Transverse colon (tissue), 4 donors: ENCODE measurements around the gene SLC4A8. TPM values are rescaled to one million over a fixed set of nuclear protein-coding genes. Genes with fewer than 3 reads are reported as not detected.

ENCODE experiments used
- DNase-seq: peaks from one replicate; pipeline ENCODE4 v3.0.0-alpha.2; 2019
- H3K27ac ChIP-seq, 4 donors: fragments of 200-600 bp; sonication (generic); 2 replicates each; pipeline ENCODE4 v1.5.1; 2016 to 2018; ENCODE audit warnings: inconsistent platforms in 4 of 4
- H3K27me3 ChIP-seq: fragments of 200-600 bp; sonication (generic); 2 replicates; pipeline ENCODE4 v1.5.1; 2017; ENCODE audit warnings: inconsistent platforms
- H3K36me3 ChIP-seq, 4 donors: fragments of 200-600 bp; sonication (generic); 2 replicates each; pipeline ENCODE4 v1.5.1; 2017 to 2019; ENCODE audit warnings: inconsistent platforms in 4 of 4
- H3K4me1 ChIP-seq, 4 donors: fragments of 200-600 bp; sonication (generic); 2 replicates each; pipeline ENCODE4 v1.5.1; 2017 to 2020; ENCODE audit warnings: inconsistent platforms in 4 of 4
- H3K4me3 ChIP-seq, 4 donors: fragments of 200-600 bp; sonication (generic); 1 replicate in 1 of 4; 2 replicates in 3 of 4; pipeline versions ENCODE4 v1.5.1 to v1.6.1; 2017 to 2019; ENCODE audit warnings: inconsistent platforms in 4 of 4
- H3K9me3 ChIP-seq, 2 donors: fragments of 200-600 bp; sonication (generic); 2 replicates each; pipeline ENCODE4 v1.5.1; 2017 to 2019; ENCODE audit warnings: inconsistent platforms in 2 of 2
- EP300 ChIP-seq: sonication (generic); formaldehyde crosslinking; IDR thresholded peaks from one replicate; pipeline ENCODE4 v1.6.1; 2017; ENCODE audit warnings: antibody characterized with exemption, low read depth
- POLR2A ChIP-seq: fragments of 450-650 bp; IDR thresholded peaks from one replicate; pipeline ENCODE4 v1.6.1; 2016; ENCODE audit warnings: antibody characterized with exemption, mild to moderate bottlenecking, moderate library complexity
- POLR2AphosphoS5 ChIP-seq, 3 donors: sonication (generic); formaldehyde crosslinking; IDR thresholded peaks; one replicate each; pipeline ENCODE4 v1.6.1; 2016; ENCODE audit warnings: antibody characterized with exemption in 3 of 3
- WGBS, 2 donors: methylation state at CpG; one replicate each; pipeline ENCODE4 v1.1.5; 2018; ENCODE audit warnings: low coverage in 1 of 2; 5-methylcytosine and 5-hydroxymethylcytosine counted together
- in situ Hi-C, 4 donors: fragments of 200-750 bp; cut with MboI; loops; one replicate each; pipeline versions ENCODE4 v1.15.0 to v1.15.1; 2017; ENCODE audit warnings: low sequenced_read_pairs in 3 of 4, low pct_ligation_motif_present in 1 of 4, low pct_unique_long_range_greater_than_20kb in 1 of 4
- intact Hi-C: fragments of 100-400 bp; cut with DNase I; formaldehyde crosslinking; loops from one replicate; pipeline ENCODE4 v1.15.1; 2023; ENCODE audit warnings: low total_unique reads
- total RNA-seq, 4 donors: library from RNA; depleted of rRNA; stranded (reverse); fragments of >200 nt; gene quantifications; one replicate each; pipeline ENCODE4 v1.1.0, GENCODE V29; 2016
- TF ChIP-seq, protein P1 (sequence below), 5 experiments: fragments of 200-600 bp in 3 of 5; fragments of 450-650 bp in 2 of 5; sonication (generic) in 3 of 5; IDR thresholded peaks; 1 replicate in 2 of 5; 2 replicates in 3 of 5; pipeline ENCODE4 v1.5.1; 2016 to 2017; ENCODE audit warnings: antibody characterized with exemption in 5 of 5, inconsistent platforms in 3 of 5, mild to moderate bottlenecking in 2 of 5, moderate library complexity in 1 of 5

The SLC4A8 gene
- total RNA-seq, 4 donors from 2014 or later, result 0.64 to 2.2 (median 1.1) TPM; not detected in 1

DNA sequence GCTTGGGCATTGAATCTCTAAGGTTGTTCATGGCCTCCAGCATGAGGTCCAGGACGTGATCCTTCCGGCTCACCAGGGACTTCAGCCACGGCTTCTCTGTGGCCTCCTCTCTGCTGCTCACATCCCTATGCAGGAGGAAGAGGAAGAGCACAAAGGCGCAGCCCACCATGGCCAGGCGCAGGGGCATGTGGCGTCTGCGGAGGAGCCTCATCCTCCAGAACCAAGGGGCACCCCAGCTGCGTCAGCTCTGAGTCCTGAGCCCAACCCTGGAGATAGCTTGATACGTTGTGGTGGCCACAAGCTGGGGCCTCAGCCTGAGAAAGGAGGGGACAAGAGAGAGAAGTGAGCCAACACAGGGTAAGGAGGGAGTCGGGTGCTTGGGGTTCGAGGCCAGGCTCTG is 45.1 kb upstream of the SLC4A8 start:
- in situ Hi-C loops, result no loop called here
- TF ChIP-seq POLR2A, result no peak
- no peak for TF ChIP-seq POLR2AphosphoS5 (IDR thresholded peaks at IDR 0.05)
- no peak for TF ChIP-seq EP300
- TF ChIP-seq, protein P1, sequence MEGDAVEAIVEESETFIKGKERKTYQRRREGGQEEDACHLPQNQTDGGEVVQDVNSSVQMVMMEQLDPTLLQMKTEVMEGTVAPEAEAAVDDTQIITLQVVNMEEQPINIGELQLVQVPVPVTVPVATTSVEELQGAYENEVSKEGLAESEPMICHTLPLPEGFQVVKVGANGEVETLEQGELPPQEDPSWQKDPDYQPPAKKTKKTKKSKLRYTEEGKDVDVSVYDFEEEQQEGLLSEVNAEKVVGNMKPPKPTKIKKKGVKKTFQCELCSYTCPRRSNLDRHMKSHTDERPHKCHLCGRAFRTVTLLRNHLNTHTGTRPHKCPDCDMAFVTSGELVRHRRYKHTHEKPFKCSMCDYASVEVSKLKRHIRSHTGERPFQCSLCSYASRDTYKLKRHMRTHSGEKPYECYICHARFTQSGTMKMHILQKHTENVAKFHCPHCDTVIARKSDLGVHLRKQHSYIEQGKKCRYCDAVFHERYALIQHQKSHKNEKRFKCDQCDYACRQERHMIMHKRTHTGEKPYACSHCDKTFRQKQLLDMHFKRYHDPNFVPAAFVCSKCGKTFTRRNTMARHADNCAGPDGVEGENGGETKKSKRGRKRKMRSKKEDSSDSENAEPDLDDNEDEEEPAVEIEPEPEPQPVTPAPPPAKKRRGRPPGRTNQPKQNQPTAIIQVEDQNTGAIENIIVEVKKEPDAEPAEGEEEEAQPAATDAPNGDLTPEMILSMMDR (IDR thresholded peaks at IDR 0.05), result no peak
- H3K27me3 ChIP-seq, result no peaks in the 10 kb centered on the region
- H3K36me3 ChIP-seq, result no peaks in the 10 kb centered on the region
- no peaks in the 10 kb centered on the region for H3K4me1 ChIP-seq
- 94 to 100% methylated on average over 1 to 10 of the region's 11 CpGs for WGBS, 2 donors
- H3K9me3 ChIP-seq, result no peaks in the 10 kb centered on the region
- H3K27ac ChIP-seq, result no peak overlapping the region
- intact Hi-C loops, result no loop called here
- no peak for DNase-seq
- no peak overlapping the region for H3K4me3 ChIP-seq

DNA sequence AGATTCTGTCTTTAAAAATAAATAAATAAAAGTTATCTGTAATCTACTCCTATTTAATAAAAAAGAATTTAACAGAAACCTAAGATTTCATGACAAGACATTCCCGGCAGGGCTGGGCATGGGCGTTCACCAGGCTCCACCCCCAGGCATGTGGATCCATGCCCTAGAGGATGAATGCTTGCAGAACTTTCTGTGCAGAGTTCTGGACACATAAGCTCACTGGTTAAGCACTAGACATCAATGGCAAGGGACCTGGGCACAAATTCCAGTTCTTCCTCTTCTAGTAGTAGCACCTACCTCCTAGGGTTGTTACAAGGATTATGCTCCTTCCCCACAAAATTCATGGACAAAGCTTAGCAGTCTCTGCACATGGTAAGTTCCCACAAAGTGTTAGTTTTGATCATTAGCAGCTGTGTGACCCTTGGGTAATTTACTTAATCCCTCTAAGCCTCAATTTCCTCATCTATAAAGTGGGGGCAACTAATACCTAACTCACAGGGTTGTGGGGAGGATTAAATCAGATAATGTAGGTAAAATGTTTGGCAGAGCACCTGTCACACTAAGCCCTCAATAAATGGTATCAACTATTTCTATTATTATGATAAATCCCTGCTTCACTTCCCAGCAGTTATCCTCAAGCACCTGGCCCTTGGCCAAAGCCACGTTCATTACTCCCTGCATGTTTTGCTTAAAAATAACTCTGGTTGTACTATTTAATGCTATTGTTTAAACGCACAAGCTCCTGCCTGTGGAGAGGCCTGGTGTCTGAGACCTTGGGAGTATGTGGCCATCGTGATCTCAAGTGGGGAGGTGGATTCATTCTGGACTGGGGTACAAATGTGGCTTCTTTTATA is 43.2 kb upstream of the SLC4A8 start:
- intact Hi-C loops (no loop called here), in situ Hi-C loops (no loop called here)
- DNase-seq, result no peak
- no peaks in the 10 kb centered on the region for H3K36me3 ChIP-seq
- TF ChIP-seq, protein P1 (IDR thresholded peaks at IDR 0.05), result no peak
- TF ChIP-seq EP300, result no peak
- TF ChIP-seq POLR2AphosphoS5 (IDR thresholded peaks at IDR 0.05), result no peak
- no peak for TF ChIP-seq POLR2A
- no peaks in the 10 kb centered on the region for H3K27me3 ChIP-seq
- no peak overlapping the region for H3K27ac ChIP-seq
- H3K9me3 ChIP-seq, result no peaks in the 10 kb centered on the region
- no peaks in the 10 kb centered on the region for H3K4me1 ChIP-seq
- no peak overlapping the region for H3K4me3 ChIP-seq
- WGBS, 2 donors, result 58 to 90% methylated on average over 3 to 5 of the region's 5 CpGs

DNA sequence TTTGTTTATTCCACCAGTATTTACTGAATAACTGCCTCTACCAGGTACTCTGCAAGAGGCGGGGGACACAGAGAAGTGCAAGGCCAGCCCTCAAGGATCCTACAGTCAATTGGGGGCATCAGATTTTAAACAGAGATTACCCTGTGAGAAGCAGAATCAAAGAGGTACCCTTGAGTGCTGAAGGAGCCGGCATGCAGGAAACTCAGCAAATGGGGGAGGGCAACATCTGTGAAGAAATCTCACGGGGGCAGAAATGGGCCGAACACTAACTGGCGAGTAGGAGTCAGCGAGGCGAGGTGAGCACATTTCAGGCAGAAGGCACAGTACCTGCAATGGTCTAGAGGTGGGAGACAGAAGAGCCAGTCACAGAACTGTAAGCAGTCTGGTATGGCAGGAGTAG is 42.5 kb upstream of the SLC4A8 start:
- no peak for DNase-seq
- no peak overlapping the region for H3K27ac ChIP-seq
- H3K4me3 ChIP-seq, result no peak overlapping the region
- in situ Hi-C loops, result no loop called here
- TF ChIP-seq EP300 (no peak), POLR2AphosphoS5 (IDR thresholded peaks at IDR 0.05) (no peak), POLR2A (no peak)
- TF ChIP-seq, protein P1 (IDR thresholded peaks at IDR 0.05), result no peak
- WGBS, 2 donors, result 90 to 100% methylated on average over 1 to 7 of the region's 7 CpGs
- no peaks in the 10 kb centered on the region for H3K4me1 ChIP-seq
- H3K9me3 ChIP-seq, result no peaks in the 10 kb centered on the region
- H3K27me3 ChIP-seq, result no peaks in the 10 kb centered on the region
- intact Hi-C loops, result no loop called here
- no peaks in the 10 kb centered on the region for H3K36me3 ChIP-seq

DNA sequence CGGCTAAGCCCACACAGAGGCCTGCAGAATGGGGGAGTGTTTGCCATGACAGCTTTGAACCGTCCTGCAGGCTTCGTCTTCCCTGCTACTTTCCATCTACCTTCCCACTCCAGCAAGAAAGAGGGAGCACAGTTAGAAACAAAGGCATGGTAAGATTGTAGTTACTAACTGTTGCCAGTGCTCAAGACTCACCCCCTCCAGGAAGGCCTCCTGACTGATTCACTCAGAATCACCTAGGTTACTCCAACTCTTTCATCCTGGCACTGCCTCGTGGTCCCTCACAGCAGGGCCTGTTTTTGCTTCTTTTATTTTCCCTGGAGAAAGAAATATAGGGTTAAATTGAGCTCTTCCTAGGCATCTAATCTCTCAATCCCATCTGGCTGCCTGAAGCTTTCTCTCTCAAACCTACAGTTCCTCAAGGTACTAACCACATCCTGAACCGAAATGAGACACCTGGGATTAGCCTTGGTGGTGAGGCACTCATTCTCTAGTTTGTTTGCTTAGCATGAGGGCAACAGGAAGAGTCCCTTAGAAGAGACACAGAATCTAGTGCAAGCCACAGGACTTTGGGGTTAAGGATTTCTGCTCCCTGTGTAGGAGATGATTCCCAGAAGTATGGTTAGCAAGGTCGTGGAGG is 41.2 kb upstream of the SLC4A8 start:
- WGBS, 2 donors, result 61 to 100% methylated on average over 1 to 6 of the region's 6 CpGs
- no peak overlapping the region for H3K27ac ChIP-seq
- no peak for DNase-seq
- in situ Hi-C loops, result no loop called here
- no peaks in the 10 kb centered on the region for H3K36me3 ChIP-seq
- no peaks in the 10 kb centered on the region for H3K27me3 ChIP-seq
- no peak overlapping the region for H3K4me3 ChIP-seq
- TF ChIP-seq POLR2AphosphoS5 (IDR thresholded peaks at IDR 0.05) (no peak), POLR2A (no peak), EP300 (no peak)
- TF ChIP-seq, protein P1 (IDR thresholded peaks at IDR 0.05), result no peak
- no peaks in the 10 kb centered on the region for H3K4me1 ChIP-seq
- H3K9me3 ChIP-seq, result no peaks in the 10 kb centered on the region
- intact Hi-C loops, result no loop called here
